Measurements from ENCODE around the gene SLC4A9. TPM values are rescaled to one million over a fixed set of nuclear protein-coding genes. Genes with fewer than 3 reads are reported as not detected.

The SLC4A9 gene
- total RNA-seq, 6 donors from 2014 or later: 0.15 to 0.23 (median 0.17) TPM; not detected in 3

DNA sequence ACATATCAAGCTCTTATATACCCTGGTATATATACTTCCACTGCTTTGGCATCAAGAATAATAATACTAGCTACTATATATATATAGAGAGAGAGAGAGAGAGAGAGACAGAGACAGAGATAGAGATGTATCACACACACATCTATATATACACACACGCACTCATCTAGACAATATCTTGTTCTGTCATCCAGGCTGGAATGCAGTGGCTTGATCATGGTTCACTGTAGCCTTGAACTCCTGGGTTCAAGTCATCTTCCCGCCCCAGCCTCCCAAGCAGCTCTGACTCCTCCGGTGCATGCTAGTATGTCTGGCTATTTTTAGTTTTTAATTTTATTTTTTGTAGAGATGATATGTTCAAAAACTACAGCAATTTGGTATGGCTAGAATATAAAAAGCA is 64.1 kb downstream of the SLC4A9 start:
- Histone ChIP-seq H3K4me3 (no peak overlapping the region), H3K4me1 (peaks cover 0 to 26% (median 14%) of the 10 kb centered on the region in 4 donors), H3K36me3 (no peaks in the 10 kb centered on the region), H3K9me3 (no peaks in the 10 kb centered on the region), H3K27ac (no peak overlapping the region), H3K27me3 (no peaks in the 10 kb centered on the region)
- 77 to 81% methylated on average over 3 of the region's 3 CpGs for WGBS, 2 donors
- no peak for DNase-seq
- TF ChIP-seq, protein P1, sequence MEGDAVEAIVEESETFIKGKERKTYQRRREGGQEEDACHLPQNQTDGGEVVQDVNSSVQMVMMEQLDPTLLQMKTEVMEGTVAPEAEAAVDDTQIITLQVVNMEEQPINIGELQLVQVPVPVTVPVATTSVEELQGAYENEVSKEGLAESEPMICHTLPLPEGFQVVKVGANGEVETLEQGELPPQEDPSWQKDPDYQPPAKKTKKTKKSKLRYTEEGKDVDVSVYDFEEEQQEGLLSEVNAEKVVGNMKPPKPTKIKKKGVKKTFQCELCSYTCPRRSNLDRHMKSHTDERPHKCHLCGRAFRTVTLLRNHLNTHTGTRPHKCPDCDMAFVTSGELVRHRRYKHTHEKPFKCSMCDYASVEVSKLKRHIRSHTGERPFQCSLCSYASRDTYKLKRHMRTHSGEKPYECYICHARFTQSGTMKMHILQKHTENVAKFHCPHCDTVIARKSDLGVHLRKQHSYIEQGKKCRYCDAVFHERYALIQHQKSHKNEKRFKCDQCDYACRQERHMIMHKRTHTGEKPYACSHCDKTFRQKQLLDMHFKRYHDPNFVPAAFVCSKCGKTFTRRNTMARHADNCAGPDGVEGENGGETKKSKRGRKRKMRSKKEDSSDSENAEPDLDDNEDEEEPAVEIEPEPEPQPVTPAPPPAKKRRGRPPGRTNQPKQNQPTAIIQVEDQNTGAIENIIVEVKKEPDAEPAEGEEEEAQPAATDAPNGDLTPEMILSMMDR (IDR thresholded peaks at IDR 0.05): no peak
- TF ChIP-seq POLR2AphosphoS5 (IDR thresholded peaks at IDR 0.05): no peak
- no peak for TF ChIP-seq EP300 (IDR thresholded peaks at IDR 0.05)
- TF ChIP-seq POLR2A (IDR thresholded peaks at IDR 0.05): no peak
- no peak for ATAC-seq (ENCODE audit: low FRiP score in 2 of 2)

Small RNAs within 50 kb of the gene (small RNA-seq; reads per million reads assigned to genes)
- 0 reads per million in 4 donors for gene RNU4-14P

Other genes with a start within 250 kb of the SLC4A9 start
- gene PURA, start 246.1 kb upstream of the SLC4A9 start, total RNA-seq: 10 to 100 TPM; 13.8 to 43.2 (median 22.7) TPM
- gene IGIP, start 234.3 kb upstream of the SLC4A9 start, total RNA-seq: 10 to 100 TPM in 4 of 6 donors, 1 to 10 TPM in 2; 8.4 to 32.8 (median 11.8) TPM
- gene CYSTM1, start 185.0 kb upstream of the SLC4A9 start, total RNA-seq: 100 to 1,000 TPM in 1 of 6 donors, 10 to 100 TPM in 5; 24.1 to 139 (median 91.9) TPM
- gene PFDN1, start 57.1 kb upstream of the SLC4A9 start, total RNA-seq: 100 to 1,000 TPM in 2 of 6 donors, 10 to 100 TPM in 4; 44.7 to 128 (median 87.7) TPM
- 10 to 100 TPM; 10.5 to 65.0 (median 49.5) TPM for gene HBEGF, start 13.6 kb upstream of the SLC4A9 start, total RNA-seq
- gene ANKHD1, start 41.6 kb downstream of the SLC4A9 start, total RNA-seq: 100 to 1,000 TPM in 5 of 6 donors, 10 to 100 TPM in 1; 97.0 to 338 (median 135) TPM
- gene EIF4EBP3, start 187.5 kb downstream of the SLC4A9 start, total RNA-seq: 10 to 100 TPM; 12.1 to 32.5 (median 21.0) TPM
- gene SRA1, start 197.3 kb downstream of the SLC4A9 start, total RNA-seq: 10 to 100 TPM; 23.1 to 31.6 (median 29.6) TPM
- gene APBB3, start 204.4 kb downstream of the SLC4A9 start, total RNA-seq: 100 to 1,000 TPM in 1 of 6 donors, 10 to 100 TPM in 5; 14.1 to 127 (median 28.4) TPM
- gene SLC35A4, start 204.6 kb downstream of the SLC4A9 start, total RNA-seq: 10 to 100 TPM; 30.4 to 92.3 (median 56.7) TPM